KBM-7 (cell line): Measurements from ENCODE around the gene BAIAP2.
"Not testable (repeated sequence)": the region's sequence is repeated elsewhere in the genome, so short reads cannot be mapped to it uniquely, and the experiment has no call there.

Source experiments
- DNase-seq: peaks from one replicate; pipeline ENCODE4 v3.0.0-alpha.2; 2015
- in situ Hi-C: fragments of 300-500 bp; cut with MboI; formaldehyde crosslinking; loops from 2 replicates; pipeline ENCODE4 v1.14.3; 2020; ENCODE audit warnings: low sequenced_read_pairs, low pct_unique_long_range_greater_than_20kb, mixed read lengths

BAIAP2 gene

DNA sequence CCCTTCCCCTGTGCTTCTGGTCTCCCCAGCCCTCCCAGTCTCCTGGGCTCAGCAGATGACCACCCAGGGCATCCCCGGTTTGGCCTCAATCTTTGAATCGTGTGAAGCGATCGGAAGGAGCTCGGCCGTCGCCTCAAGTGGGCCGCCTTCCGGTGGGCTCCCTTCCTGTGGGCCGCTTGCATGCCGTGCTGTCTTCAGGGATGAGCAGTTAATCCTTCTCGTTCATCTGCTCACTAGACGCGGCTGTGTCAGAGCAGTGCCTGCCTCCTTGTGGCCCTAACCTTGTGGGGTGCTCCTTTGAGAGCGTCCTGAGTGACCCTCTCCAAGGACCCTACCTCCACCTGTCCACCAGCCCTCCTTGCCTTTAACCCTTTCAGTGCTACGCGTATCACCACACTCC, 40.4 kb downstream of the BAIAP2 start:
- in situ Hi-C loops, result no loop called here
- DNase-seq, result no peak

DNA sequence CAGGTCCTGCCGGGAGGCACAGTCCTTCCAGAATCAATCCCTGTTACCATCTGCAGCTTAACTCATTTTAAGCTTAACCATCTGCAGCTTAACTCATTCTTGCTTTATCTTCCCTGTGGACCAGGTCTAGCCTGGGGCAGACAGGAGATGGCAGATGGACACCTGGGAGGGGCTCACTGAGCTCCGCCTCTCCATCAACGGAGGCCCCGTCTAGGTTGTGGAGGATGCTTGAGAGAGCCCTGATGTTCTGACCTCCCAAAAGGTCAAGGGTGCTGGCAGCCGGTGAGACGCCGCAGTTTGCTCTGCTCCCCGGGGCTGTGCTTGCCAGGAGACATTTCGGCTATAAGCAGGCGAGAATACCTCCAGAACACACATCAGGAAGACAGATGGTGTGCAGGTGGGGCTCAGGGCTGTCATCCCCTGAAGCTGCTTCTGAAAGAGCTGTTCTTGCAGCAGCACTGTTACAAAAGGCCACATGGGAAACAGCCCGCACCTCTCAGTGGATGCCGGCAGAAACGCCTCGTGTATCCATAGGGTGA, 41.3 kb downstream of the BAIAP2 start:
- no peak for DNase-seq
- in situ Hi-C loops, result no loop called here

DNA sequence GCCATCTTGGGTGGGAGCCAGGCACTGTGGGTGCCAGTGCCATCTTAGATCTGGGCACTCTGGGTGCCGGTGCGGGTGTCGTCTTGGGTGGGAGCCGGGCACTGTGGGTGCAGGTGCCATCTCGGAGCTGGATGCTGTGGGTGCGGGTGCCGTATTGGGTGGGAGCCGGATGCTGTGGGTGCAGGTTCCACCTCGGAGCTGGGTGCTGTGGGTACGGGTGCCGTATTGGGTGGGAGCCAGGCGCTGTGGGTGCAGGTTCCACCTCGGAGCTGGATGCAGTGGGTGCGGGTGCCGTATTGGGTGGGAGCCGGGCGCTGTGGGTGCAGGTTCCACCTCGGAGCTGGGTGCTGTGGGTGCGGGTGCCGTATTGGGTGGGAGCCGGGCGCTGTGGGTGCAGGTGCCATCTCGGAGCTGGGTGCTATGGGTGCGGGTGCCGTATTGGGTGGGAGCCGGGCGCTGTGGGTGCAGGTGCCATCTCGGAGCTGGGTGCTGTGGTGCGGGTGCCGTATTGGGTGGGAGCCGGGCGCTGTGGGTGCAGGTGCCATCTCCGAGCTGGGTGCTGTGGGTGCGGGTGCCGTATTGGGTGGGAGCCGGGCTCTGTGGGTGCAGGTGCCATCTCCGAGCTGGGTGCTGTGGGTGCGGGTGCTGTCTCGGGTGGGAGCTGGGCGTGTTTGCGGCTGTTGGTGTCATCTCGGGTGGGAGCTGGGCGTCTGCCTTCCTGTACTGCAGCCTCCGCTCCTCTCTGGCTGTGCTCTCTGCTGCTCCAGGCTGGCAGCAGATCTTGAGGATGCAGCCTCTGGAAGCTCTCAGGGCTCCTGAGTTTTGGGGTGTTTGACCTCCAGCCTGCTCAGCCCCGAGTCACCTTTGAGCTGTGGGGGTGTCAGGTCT, 43.3 kb downstream of the BAIAP2 start:
- DNase-seq, in situ Hi-C loops: not testable (repeated sequence)

DNA sequence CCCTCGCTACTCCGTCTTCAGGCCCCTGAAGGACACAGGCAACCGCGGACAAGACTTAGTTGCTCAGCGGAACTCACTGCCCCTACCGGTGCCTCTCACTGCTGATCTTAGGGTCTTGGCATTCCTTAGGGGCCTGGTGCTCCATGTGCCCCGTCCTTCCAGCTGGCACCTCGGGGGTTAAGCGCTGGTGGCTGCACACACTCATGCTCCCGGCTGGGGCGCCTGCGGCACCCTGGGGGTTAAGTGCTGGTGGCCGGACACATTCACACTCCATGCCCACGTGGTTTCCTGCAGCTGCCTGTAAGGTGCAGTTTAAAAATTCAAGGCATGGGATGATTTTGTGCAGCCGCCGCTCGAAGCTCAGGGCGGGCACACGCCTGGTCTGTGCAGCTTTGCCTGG, 45.1 kb downstream of the BAIAP2 start:
- in situ Hi-C loops, result no loop called here
- DNase-seq, result no peak

DNA sequence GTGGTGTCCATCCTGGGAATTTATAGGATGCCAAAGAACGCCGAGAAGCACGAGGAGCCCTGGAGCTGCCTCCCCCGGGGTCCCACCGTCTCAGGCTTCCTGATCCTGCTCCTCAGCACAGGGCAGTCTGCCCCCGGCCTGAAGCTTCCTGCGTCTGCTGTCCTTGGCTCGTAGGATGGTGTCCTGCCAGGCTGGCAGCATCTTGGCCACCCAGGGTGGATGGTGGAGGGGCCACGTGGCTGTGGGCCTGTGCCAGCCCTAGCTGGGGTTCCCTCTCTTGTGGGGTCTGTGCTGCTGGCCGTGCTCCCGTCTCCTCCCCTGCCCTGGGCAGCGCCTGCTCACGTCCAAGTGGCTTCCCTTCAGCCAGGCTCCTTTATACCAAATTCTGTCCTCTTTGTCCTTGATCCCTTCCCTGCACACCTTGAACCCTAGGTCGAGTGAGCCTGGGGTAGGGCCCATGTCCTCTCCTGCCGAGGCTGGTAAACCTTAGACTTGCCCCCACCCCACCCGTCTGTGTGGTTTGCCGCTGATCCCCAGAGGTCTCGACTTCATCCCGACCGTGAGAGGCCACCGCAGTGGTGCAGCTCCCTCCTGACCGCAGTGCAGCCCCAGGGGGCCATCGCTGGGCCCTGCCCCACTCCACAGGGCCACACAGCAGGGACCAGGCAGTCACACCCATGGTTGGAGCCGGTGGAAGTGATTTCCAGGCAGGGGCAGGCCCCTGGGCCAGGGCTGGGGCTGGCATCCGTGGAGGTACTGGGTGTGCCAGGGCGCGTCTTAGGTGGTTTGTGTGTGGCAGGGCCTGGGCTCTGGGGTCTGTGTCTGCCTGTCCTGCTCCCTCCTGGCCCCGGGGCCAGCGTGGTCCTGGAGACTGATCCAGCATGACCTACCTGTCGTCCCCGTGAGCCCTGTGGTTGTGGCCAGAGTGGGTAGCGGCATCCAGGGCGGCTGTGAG, 46.5 kb downstream of the BAIAP2 start:
- in situ Hi-C loops, result no loop called here
- DNase-seq, result no peak

DNA sequence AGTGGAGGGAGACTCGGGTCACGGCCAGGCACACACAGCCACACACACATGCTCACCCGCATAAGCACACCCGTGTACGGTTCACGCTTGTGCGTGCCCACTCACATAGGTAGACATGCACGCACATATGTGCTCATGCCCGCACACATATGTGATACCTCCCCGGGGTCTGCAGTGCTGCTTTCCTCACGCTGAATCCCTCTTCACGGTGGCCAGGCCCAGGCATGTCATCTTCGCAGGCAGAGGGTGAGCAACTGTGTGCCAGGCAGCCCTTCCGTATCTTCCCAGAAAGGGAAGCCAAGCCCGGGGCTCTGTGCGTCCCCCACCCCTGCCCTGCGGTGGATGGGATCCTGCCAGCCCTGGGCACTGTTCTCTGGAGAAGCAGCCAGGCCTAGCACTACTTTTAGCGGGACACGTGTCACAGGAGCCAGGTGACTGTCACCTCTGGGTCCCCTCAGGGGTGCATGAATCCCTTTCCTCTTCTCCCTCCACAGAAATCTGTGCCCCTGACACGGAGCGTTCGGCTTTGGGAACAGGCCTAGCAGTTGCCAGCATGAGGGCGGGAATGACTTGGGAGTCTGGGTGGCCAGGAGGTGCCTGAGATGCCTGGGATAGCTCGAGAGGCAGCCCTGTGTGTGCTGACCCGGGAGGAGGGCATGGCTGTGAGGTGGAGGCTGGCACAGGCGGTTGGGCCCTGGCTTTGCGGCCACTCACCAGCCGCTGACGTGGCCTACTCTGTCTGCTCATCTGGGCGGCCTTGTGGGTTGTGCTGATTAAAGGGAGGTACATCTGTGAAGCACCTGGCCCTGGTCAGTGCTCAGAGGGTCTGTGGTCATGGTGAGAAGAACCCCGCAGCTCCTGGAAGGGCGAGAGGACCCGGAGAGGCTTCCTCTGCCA, 47.5 kb downstream of the BAIAP2 start:
- DNase-seq, result no peak
- in situ Hi-C loops, result no loop called here

DNA sequence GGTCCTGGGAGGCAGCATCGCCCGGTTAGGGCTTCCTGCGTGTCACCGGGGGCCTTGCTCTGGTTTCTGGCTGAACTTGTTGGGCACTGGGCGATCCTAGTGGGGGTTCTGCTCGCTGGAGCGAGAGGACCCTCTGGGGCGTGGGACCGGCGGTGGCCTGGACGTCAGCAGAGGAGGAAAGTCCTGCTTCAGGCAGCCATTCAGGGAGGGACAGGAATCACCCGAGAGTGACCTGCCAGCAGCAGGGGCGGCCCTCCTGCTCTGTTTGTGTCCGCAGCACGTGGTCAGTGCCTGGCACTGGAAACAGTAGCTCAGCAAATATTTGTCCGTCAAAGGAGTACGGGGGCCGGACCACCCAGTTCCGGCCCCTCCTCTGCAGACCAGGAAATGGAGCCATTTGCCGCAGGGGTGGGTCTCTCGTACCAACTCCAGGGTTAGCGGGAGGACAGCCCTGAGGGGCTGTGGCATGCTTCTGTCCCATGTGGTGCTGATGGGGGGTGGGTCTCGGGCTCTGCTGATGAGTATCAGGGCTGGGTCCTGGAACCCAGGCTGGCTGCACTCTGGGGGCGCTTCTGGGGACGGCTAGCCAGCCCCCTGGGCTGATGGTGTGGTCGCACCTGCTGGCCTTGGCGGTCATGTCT, 48.3 kb downstream of the BAIAP2 start:
- in situ Hi-C loops, result no loop called here
- DNase-seq, result no peak

DNA sequence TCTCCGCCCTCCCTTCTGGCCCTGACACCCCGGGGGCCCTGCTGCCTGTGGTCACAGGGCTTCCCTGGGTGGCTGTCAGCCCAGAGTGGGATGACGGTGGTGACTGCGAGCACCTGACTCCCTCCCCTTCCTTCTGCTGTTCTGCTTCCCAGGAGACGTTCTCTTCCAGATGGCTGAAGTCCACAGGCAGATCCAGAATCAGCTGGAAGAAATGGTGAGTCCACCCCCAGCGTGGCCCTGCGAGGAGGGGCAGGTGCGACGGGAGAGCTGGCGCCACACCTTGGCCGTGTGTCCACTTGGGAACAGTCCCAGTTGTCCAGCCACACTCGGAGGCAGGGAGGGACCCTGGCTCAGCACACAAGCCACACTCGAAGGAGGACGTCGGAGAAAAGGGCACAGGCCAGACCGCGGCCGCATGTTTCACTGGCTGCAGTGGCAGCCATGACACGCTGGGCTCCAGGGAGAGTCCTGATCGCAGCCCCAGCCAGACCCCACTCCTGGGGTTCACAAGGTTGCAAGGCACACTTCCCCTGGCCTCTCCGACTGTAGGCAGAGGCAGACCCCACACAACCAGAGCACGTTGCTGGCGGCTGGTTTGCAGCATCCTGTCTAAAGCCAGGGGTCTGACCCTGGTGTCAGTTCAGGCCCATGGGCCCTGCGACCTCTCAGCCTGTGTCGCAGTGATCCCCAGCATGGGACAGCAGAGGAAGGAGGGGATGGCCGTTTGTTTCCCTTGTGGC, 49.9 kb downstream of the BAIAP2 start:
- in situ Hi-C loops, result no loop called here
- DNase-seq, result no peak

DNA sequence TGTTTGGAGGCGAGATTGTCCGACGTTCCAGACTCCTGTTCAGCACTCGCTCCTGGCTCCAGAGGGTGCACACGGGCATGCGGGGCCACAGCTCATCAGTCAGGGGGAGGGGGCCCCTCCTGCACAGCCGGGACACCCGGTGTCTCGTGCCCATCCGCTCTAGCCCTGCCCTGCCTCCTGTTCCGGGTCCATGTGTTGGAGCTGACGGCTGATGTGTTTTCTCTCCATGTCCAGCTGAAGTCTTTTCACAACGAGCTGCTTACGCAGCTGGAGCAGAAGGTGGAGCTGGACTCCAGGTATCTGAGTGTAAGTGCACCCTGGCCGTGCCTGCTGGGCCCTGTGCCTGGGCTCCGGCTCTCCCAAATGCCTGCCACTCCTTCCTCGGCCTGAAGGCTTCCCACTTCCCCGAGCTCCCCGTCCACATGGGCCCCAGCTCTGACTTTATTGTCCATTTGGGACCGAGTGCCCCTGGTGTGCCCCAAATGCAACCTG, 50.5 kb downstream of the BAIAP2 start:
- DNase-seq, result no peak
- in situ Hi-C loops, result no loop called here

DNA sequence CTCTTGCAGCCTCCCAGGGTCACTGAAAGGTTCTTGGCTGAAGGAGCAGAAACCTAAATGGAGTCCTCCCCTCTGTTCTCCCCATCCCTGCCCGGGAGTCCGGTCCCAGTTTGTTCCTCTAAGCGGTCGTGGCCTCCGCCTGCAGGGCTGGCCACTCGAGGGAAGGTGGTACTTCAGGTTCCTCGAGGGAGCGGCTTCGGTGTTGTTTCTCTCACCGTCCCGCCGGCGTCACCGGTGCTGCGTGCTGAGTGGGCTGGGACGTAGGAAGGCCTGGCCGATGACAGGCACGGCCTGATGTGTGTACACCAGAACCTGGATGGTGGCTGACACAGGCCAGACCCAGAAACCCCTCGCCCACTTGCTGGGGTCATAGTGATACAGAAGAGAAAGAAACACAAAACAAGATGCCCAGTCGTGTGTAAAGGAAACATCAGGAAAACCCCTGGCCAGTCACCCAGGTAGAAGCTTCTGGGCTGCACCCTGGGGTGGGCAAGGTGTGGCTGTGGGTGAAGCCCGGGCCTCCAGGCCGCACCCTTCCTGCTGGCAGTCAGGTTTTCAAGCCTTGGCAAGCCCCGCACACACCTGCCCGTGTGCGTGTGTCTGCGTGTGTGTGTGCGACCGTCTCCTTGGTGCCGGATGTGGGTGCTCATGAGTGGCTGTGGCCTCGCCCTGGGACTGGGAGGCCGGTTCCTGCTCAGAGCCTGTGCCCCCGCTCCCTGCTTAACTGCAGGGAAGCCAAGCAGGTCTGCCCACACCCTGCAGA, 52.0 kb downstream of the BAIAP2 start:
- no peak for DNase-seq
- in situ Hi-C loops, result no loop called here

DNA sequence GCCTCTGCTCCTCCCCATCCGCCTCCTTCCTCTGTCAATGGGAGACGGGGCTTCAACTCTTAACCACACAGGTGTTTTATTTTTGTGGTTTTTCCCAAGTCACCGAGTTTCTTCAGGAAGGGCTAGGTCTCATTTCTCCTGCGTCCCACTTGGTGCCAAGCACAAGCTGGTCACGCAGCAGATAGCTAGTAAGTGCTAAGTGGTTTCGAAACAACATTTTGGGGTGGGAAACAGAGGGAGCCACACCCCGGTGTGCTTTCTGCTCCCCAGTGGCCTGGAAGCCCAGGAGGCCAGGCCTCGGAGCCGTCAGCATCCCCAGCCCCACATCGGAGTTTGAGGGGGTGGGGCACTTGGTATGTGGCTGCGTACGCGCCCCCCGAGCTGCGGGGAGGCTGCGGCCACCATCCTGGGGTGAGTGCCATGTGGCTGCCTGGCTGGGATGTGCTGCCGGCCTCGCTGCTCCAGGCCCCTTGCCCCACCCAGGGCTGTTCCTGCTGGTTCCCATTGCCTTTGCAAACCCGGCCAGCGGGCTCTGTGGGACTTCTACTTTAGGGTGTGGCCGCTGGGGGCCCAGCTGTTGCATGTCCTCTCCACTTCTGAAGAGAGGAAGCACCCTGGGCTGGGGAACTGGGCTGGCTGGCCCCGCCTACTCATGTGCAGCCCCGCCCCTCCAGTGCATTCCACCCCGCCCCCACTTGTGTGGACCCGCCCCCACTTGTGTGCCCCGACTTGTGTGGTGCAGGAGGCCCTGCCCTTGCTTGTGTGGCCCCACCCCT, 55.6 kb downstream of the BAIAP2 start:
- in situ Hi-C loops, result no loop called here
- peak; percentile 37 for DNase-seq

DNA sequence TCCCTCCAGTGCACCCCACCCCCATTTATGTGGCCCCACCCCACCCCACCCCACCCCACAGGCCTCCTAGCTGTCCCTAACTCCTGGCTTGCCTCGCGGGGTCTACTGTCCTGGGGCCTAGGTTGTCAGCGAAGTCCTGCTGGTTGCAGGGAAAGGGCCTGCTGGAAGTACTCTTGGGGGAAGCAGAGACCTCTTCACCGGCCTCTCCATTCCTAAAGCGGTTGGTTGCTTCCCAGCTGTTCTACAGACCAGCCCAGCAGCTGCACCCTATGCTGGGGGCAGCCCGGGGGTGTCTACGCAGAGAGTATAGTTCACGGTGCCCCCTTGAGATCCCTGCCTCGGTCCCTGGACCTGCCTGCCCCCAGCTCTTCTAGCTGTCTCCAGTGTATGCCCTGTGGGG, 56.2 kb downstream of the BAIAP2 start:
- in situ Hi-C loops, result no loop called here
- DNase-seq, result no peak

DNA sequence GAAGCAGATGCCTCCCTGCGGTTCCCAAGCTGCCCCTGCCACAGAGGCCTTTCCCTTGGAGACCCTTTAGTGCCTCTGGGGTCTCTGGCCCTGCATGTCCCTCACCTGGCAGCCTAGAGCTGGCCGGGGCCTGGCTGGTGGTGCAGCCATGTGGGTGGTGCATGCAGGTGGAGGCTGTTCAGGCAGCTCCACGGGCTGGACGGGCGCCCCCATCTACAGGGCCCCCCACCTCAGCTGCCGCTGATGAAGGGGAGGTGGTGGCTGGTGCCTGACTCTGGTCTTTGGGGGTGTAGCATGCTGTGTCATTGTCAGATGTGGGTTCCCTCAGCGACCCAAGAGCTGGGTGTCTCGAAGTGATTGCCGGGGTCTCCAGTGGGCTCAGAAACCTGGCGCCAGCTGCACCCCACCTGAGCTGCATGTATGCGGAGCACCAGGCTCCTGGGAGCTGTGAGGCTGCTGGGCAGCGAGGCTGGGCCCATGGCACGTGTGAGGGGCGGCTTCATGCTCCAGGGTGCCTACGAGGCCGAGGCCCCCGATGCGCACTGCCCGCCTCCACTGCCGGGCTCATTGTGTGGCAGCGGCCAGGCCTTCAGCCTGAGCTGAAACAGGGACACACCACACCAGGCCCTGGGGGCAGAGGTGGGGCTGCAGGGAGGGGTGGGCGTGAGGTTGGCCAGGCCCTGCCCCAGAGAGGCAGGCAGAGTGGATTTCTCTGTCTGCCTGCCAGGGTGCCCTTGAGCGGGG, 57.0 kb downstream of the BAIAP2 start:
- in situ Hi-C loops, result no loop called here
- DNase-seq, result no peak

DNA sequence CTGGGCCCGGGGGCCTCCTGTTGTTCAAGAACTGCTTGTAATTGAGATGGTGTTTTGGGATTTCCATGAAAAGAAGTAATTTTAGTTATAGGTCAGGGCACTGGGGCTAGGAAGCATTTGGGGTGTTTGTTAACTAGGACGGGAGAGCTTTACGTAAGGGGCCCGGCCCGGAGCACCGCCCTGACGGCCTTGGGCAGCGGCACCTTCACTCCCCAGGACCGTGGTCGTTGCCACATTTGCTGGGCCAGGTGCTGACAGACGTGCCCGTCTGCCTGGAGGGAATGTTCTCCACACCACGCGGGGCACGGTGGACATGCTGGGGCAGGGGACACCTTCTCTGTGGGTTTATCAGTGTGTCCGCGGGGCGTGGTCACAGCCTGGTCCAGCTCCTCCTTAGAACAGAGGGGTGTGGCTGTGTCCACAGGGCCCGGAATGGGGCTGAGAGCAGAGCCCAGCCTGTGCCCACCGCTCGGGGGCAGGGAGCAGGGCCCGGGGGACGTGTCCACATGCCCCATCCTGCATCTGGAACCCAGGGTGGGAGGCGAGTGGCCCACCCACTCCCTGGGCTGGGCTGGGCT, 57.7 kb downstream of the BAIAP2 start:
- no peak for DNase-seq
- in situ Hi-C loops, result no loop called here
